HepG2 (cell line): ENCODE results near the gene PSMD1. TPM values are rescaled to one million over a fixed set of nuclear protein-coding genes. Genes with fewer than 3 reads are reported as not detected.

Source experiments
- ATF3 ChIP-seq: sonication (generic); formaldehyde crosslinking; IDR thresholded peaks from 2 replicates; pipeline ENCODE4 v1.4.0; 2020; ENCODE audit warnings: missing genetic modification reagents
- E2F1 ChIP-seq: sonication (generic); formaldehyde crosslinking; IDR thresholded peaks from 2 replicates; pipeline ENCODE4 v1.5.0; 2020; ENCODE audit warnings: missing genetic modification reagents
- FOXO4 ChIP-seq: sonication (generic); formaldehyde crosslinking; conservative IDR thresholded peaks from 2 replicates; pipeline ENCODE4 v1.8.1; 2023; ENCODE audit warnings: missing genetic modification reagents
- HDAC1 ChIP-seq: sonication (generic); formaldehyde crosslinking; IDR thresholded peaks from 2 replicates; pipeline ENCODE4 v1.5.1; 2020; ENCODE audit warnings: mild to moderate bottlenecking, missing genetic modification reagents
- HIVEP1 ChIP-seq: sonication (generic); formaldehyde crosslinking; IDR thresholded peaks from 2 replicates; pipeline ENCODE4 v1.4.0; 2020; ENCODE audit warnings: mild to moderate bottlenecking, missing genetic modification reagents
- HNF1B ChIP-seq: sonication (generic); formaldehyde crosslinking; IDR thresholded peaks from 2 replicates; pipeline ENCODE4 v1.5.1; 2020; ENCODE audit warnings: mild to moderate bottlenecking, moderate library complexity, missing genetic modification reagents
- IKZF1 ChIP-seq: fragments of 450-650 bp; IDR thresholded peaks from 2 replicates; pipeline ENCODE4 v1.7.1; 2016
- KLF11 ChIP-seq: IDR thresholded peaks from 2 replicates; pipeline ENCODE4 v1.6.1; 2016; ENCODE audit warnings: missing compliant biosample characterization
- KLF6 ChIP-seq: IDR thresholded peaks from 2 replicates; pipeline ENCODE4 v1.8.0; 2016; ENCODE audit warnings: missing biosample characterization, missing genetic modification reagents
- ONECUT2 ChIP-seq: sonication (generic); formaldehyde crosslinking; IDR thresholded peaks from 2 replicates; pipeline ENCODE4 v1.4.0; 2020; ENCODE audit warnings: missing genetic modification reagents
- PATZ1 ChIP-seq: sonication (generic); formaldehyde crosslinking; IDR thresholded peaks from 2 replicates; pipeline ENCODE4 v1.4.0; 2020; ENCODE audit warnings: missing genetic modification reagents
- SP5 ChIP-seq: IDR thresholded peaks from 2 replicates; pipeline ENCODE4 v1.6.1; 2016; ENCODE audit warnings: low read depth, borderline replicate concordance
- ZC3H4 ChIP-seq: sonication (generic); formaldehyde crosslinking; IDR thresholded peaks from 2 replicates; pipeline ENCODE4 v1.4.0; 2020; ENCODE audit warnings: missing genetic modification reagents, borderline replicate concordance
- ZNF230 ChIP-seq: sonication (generic); formaldehyde crosslinking; IDR thresholded peaks from 2 replicates; pipeline ENCODE4 v1.4.0; 2020; ENCODE audit warnings: mild to moderate bottlenecking, missing genetic modification reagents
- ZNF234 ChIP-seq: sonication (generic); formaldehyde crosslinking; conservative IDR thresholded peaks from 2 replicates; pipeline ENCODE4 v1.5.1; 2020; ENCODE audit warnings: mild to moderate bottlenecking, missing genetic modification reagents
- ZNF503 ChIP-seq: sonication (generic); formaldehyde crosslinking; IDR thresholded peaks from 2 replicates; pipeline ENCODE4 v1.4.0; 2020; ENCODE audit warnings: missing genetic modification reagents
- ZNF562 ChIP-seq: sonication (generic); formaldehyde crosslinking; IDR thresholded peaks from 2 replicates; pipeline ENCODE4 v1.8.0; 2022; ENCODE audit warnings: missing genetic modification reagents, borderline replicate concordance
- ZNF773 ChIP-seq: sonication (generic); formaldehyde crosslinking; IDR thresholded peaks from 2 replicates; pipeline ENCODE4 v1.4.0; 2020; ENCODE audit warnings: missing genetic modification reagents, borderline replicate concordance
- polyA plus RNA-seq, 8 experiments: library from polyadenylated mRNA; depleted of rRNA in 3 of 8; stranded (reverse) in 7 of 8; unstranded in 1 of 8; fragments of >200 nt; fragmentation: Illumina TruSeq in 4 of 8; extraction: Trizol in 4 of 8; gene quantifications; 2 replicates each; pipeline versions ENCODE4 v1.2.1 to v1.2.3, GENCODE V29; 2011 to 2016; ENCODE audit warnings: low read depth in 4 of 8, missing spikeins in 1 of 8, mixed read lengths in 1 of 8; ENCODE audit not compliant: insufficient read depth in 1 of 8
- total RNA-seq, 5 experiments: library from RNA; depleted of rRNA; stranded (reverse); fragments of >200 nt; fragmentation: Illumina TruSeq; extraction: Trizol; gene quantifications; 2 replicates each; pipeline ENCODE4 v1.2.3, GENCODE V29; 2016; ENCODE audit warnings: low read depth in 1 of 5

Gene PSMD1
- total and polyA plus RNA-seq, 2 of the 13 experiments (the other 11 are each of a cell fraction or from before 2014, with no cell fraction given) = 136 to 191 TPM

- TF ChIP-seq ATF3 (CRISPR knock-in tag) (peak; percentile 59), HDAC1 (CRISPR knock-in tag) (peak; percentile 31), E2F1 (peak; percentile 78; the same call in 1 of the 2 replicates), PATZ1 (CRISPR knock-in tag) (peak; percentile 40), HNF1B (CRISPR knock-in tag) (0 out of 2 replicates have a peak, but pooled peaks have one; percentile 32), IKZF1 (no peak), ZNF234 (CRISPR knock-in tag) (no peak), SP5 (CRISPR knock-in tag) (peak; percentile 54), ZNF230 (peak; percentile 93), ZC3H4 (CRISPR knock-in tag) (peak; percentile 73), ONECUT2 (0 out of 2 replicates have a peak, but pooled peaks have one; percentile 6), HIVEP1 (no peak; the same call in 1 of the 2 replicates), KLF6 (peak; percentile 68; the same call in 1 of the 2 replicates), ZNF773 (CRISPR knock-in tag) (0 out of 2 replicates have a peak, but pooled peaks have one; percentile 18), FOXO4 (peak; percentile 93), ZNF562 (no peak), KLF11 (CRISPR knock-in tag) (no peak), ZNF503 (CRISPR knock-in tag) (0 out of 2 replicates have a peak, but pooled peaks have one; percentile 57)
These were observed 3.9 kb upstream of the PSMD1 start (continued) for GRCh38 chr2:231052494-231053451.
